A204.1 (cell line): Measurements from ENCODE around the gene PTPRD.

ENCODE experiments used
- FAIRE-seq: peaks from 2 replicates; lab custom pipeline; 2012; peaks lifted over from hg19 to GRCh38; lab: Jason Lieb, UNC

The PTPRD gene

GRCh38 chr9:8673830-8674229 lies 1939.0 kb downstream of the PTPRD start:
- no peak for FAIRE-seq

DNA sequence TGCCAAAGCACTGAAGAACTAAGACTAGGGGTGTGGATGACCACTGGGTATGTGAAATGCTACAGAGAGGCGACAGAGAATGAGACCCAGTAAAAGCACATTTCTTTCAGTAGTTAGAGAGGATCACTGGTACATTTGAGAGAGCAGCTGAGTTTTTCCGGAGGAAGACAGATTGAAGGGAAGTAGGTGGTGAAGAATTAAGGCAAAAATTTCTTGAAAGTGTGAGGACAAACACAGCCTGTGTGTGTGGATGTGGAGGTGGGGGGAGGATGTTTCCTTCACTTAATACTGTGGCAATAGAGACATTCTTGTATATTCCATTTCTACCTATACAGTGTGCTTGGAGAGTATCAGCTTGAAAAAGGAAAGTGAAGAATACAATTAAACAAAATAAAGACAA lies 1942.1 kb downstream of the PTPRD start:
- FAIRE-seq, result no peak

- FAIRE-seq, result no peak
Measured at GRCh38 chr9:8668751-8669150, 1944.1 kb downstream of the PTPRD start.

GRCh38 chr9:8668231-8668630 lies 1944.6 kb downstream of the PTPRD start:
- no peak for FAIRE-seq

DNA sequence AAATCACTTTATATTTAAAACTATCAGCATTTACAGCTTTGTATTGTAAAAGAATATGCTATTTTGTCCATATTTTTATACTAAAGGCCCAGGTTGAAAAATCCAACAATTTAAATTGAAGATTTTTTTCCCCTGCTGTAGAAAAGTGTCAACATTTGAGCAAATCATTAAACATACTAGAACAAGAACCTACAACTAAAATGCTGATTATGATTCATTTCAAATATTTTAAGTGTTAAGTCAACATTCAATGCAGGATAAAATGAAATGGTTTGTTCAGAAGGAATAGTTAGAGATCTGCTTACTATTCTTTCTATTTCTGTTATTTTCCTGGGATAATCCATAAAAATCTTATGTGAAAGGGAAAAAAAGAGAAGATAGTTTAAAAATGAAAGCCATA lies 1946.7 kb downstream of the PTPRD start:
- no peak for FAIRE-seq

- no peak for FAIRE-seq
Measured at GRCh38 chr9:8660383-8660782, 1952.4 kb downstream of the PTPRD start.

- no peak for FAIRE-seq
Measured at GRCh38 chr9:8659108-8659507, 1953.7 kb downstream of the PTPRD start.

DNA sequence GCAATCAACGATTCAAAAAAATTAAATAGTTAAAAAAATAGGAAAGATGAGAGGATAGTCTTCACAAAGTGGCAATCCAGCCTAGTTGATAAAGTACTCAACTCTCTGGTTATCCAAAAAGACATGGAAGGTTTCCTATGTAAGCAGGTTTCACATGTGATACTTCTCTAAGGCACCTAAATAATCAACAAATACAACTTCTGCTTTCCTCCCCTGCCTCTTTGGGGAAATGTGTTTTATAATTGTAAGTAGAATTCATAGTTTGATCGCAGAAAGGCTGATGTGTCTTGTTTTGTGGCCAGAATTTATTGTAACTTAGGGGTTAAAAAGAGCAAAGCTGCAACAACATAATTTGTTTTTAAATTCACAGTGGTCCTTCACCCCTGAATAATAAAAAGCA lies 1957.7 kb downstream of the PTPRD start:
- no peak for FAIRE-seq

DNA sequence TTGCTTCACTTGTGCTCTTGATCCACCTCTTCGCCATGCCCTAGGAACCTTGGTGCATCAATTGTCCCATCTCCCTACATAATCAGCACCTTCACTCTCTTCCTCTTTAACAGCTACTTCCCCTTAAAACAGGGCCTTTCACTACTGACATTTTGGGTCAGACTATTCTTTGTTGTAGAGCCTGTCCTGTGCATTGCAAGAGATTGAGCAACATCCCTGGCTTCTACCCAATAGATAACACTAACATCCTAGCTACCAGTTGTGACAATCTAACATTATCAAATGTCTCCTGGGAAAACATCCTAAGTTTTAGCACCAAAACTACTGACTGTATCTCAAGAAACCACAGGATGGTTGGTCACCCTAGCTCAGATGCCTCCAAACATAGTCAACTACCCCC lies 1958.9 kb downstream of the PTPRD start:
- no peak for FAIRE-seq

DNA sequence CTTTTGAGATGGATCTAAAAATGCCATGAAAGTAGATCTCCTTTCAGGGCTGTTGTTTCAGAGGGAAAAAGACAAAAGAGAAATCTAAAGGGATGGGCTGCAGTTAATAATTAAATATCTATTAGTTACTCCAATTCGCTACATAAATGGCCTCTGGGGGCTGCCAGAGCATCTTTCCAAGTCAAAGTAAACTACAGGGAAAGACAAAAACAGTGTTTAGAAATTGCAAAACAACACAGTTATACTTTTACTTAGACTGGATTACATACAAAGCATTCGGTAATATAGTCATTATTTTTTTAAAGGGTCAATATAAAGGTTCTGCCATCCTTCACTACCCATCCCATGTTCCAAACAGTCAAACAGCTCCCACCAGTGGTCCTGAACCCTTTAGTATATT lies 1959.7 kb downstream of the PTPRD start:
- no peak for FAIRE-seq

GRCh38 chr9:8652255-8652654 lies 1960.5 kb downstream of the PTPRD start:
- FAIRE-seq, result no peak

DNA sequence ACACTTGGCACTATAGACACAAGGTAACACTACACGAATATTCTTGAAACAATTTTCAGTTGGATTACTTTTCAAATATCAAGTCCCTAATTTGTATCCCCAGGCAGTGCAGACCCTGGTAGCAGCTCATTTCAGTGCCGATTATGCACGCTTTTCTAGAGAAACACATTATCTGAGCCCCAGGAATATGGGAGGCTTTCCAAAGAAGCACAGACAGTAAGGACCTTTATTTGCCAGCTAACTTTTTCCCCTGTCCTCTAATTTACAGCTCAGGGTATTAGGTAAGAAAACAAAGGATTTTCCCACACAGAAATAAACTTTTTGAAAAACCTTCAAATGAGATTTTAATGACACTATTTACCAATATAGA lies 1961.0 kb downstream of the PTPRD start:
- FAIRE-seq, result no peak

DNA sequence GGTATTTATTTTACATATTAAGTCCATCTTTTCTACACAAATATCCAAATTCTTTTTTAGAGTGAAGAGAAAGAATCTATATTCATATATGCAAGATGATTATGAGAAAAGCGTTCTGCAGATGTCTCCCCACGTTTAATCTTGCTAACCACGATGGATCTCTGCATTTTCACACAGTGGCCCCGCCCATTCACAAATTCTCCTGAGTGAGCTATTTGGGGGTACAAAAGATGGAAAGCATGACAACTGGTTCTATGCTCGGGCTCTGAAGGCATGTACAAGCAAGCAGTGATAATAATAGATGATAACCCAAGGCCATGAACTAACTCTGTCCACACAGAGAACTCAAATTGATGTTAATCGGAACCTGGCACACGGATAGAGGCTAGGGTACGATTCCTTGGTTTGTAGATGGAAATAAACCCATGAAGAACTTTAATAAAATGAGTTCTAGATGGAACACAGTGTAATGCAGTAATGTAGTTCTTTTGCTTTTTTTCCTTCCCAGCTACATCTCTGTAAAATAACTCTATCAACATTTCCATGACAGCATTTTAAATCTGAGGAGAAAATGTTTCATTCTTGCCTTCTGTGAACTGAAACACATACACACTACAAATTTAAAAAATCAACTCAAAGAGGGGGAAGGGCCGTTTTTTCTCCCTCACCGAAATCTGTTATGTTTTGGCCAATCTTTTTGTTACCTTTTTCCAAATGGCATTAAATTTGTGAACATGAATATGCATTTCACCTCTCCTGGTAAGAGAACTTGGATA lies 1961.5 kb downstream of the PTPRD start:
- no peak for FAIRE-seq

GRCh38 chr9:8649807-8650206 lies 1963.0 kb downstream of the PTPRD start:
- no peak for FAIRE-seq

GRCh38 chr9:8649160-8649559 lies 1963.6 kb downstream of the PTPRD start:
- no peak for FAIRE-seq

- FAIRE-seq, result no peak
Measured at GRCh38 chr9:8648271-8648845, 1964.4 kb downstream of the PTPRD start.

DNA sequence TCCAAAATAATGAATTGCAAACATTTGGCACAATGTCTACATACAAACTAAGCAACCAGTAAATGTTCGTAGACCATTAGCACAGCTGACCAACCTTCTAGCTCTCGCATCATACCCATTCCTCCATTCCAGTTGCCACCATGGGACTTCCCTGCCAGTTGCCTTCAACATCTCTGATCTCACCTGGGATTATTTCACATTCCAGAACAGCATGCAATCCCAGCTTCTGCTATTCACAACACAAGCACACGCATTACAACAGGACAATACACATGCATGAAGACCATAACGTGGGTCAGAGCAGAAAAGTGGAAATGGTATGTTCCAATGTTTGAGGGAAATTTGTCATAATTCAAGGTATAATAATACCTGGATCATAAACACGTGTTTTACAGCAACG lies 1965.0 kb downstream of the PTPRD start:
- no peak for FAIRE-seq

GRCh38 chr9:8644571-8644970 lies 1968.2 kb downstream of the PTPRD start:
- FAIRE-seq, result no peak

- FAIRE-seq, result no peak
Measured at GRCh38 chr9:8643896-8644295, 1968.9 kb downstream of the PTPRD start.

GRCh38 chr9:8643464-8643863 lies 1969.3 kb downstream of the PTPRD start:
- FAIRE-seq, result no peak

- FAIRE-seq, result no peak
Measured at GRCh38 chr9:8640761-8641160, 1972.0 kb downstream of the PTPRD start.

- no peak for FAIRE-seq
Measured at GRCh38 chr9:8637626-8638025, 1975.2 kb downstream of the PTPRD start.

DNA sequence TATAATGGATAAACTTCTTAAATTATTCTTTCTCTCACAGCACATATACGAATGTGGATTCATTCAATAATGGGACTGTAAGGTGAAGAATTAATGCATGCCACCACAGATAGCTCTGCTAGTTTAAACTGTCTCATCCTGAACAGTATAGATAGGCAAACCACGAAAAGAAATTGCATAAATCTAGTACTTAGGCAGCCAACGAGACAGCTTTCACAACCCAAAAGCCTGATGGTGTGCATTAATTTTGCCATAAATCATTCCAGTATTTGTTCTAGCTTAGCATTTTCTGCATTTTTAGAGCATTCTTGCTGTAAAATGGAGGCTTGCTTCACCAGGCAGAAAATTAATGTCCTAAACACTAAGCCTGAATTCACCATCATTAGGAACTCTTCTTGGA lies 1979.0 kb downstream of the PTPRD start:
- FAIRE-seq, result no peak

DNA sequence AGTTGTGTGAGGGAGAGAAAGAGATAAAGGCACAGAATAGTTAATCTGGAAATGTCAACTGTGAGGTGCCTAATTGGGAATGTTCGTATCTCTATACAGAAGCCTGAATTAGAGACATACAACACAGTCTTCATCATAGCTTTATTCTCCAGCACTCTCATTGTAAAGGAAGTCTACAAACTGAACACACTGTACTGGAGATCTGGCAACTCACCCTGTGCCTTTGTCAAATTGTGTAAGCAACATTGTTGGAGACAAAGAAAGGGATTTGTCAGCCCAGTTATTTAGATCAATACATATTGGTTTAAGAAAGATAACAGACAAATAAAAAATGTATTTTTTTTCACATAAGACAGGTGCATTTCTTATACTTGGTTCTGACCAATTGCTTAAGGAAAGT lies 1980.3 kb downstream of the PTPRD start:
- FAIRE-seq, result no peak
